T-helper 2 cell treated with Interferon-gamma antibody and Interleukin-4, amounts not matched to agents 5 μg/mL and 100 μg/mL, for 36 hours (primary cell): ENCODE measurements around the gene CDK2.
A peak's percentile ranks its signal among the peaks of the same experiment; 100 is the strongest.
"Not testable (repeated sequence)": the region's sequence is repeated elsewhere in the genome, so short reads cannot be mapped to it uniquely, and the experiment has no call there.

Experiments
- DNase-seq: peaks from one replicate; pipeline ENCODE4 v3.0.0; 2021; ENCODE audit warnings: low spot score
- H3K27ac Mint-ChIP-seq: one replicate; pipeline ENCODE4 v1.8.0; 2021; ENCODE audit warnings: mild to moderate bottlenecking, mixed read lengths
- H3K27me3 Mint-ChIP-seq: one replicate; pipeline ENCODE4 v1.8.0; 2021; ENCODE audit warnings: low read depth, mixed read lengths
- H3K36me3 Mint-ChIP-seq: one replicate; pipeline ENCODE4 v1.8.0; 2021; ENCODE audit warnings: low read depth, mixed read lengths
- H3K4me1 Mint-ChIP-seq: one replicate; pipeline ENCODE4 v1.8.0; 2021; ENCODE audit warnings: low read depth, mixed read lengths
- H3K4me3 Mint-ChIP-seq: one replicate; pipeline ENCODE4 v1.8.0; 2022; ENCODE audit warnings: mild to moderate bottlenecking, moderate library complexity, mixed read lengths
- H3K9me3 Mint-ChIP-seq: one replicate; pipeline ENCODE4 v1.8.0; 2021; ENCODE audit warnings: mixed read lengths

CDK2 gene

DNA sequence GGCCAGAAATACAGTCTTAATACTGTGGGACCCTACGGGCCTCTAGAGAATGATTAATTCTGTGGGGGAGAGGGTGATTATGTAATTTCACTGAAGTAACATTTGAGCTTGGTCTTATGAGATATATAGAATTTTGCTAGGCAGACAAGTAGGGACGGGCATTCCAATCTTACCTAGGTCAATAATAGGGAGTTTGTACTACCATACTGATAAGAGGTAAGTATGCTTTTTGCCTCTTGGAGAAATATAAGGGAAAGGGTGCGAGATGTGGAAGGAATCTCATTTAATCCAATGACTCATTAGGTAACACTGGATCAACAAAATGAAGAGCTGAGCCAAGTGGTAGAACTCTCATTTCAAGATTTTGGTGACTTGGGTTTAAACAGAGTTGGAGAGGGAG is 12.4 kb downstream of the CDK2 start:
- H3K9me3 Mint-ChIP-seq, result no peaks in the 10 kb centered on the region
- H3K4me3 Mint-ChIP-seq, result no peak overlapping the region
- peaks cover 18% of the 10 kb centered on the region for H3K36me3 Mint-ChIP-seq
- no peak for DNase-seq
- no peaks in the 10 kb centered on the region for H3K27me3 Mint-ChIP-seq
- H3K4me1 Mint-ChIP-seq, result peaks cover 4% of the 10 kb centered on the region
- H3K27ac Mint-ChIP-seq, result no peak overlapping the region

DNA sequence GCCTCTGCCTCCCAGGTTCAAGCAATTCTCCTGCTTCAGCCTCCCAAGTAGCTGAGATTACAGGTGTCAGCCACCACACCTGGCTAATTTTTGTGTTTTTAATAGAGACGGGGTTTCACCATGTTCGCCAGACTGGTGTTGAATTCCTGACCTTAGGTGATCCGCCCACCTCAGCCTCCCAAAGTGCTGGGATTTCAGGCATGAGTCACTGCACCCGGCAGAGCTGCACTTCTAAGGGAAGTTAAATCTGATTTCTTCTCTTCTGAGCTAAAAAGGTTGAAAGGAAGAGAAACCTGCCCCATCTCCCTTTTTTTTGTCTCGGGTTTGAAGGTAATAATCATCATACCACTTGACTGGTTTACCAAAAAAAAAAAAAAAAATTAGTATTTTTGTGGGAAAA is 15.3 kb downstream of the CDK2 start:
- H3K9me3 Mint-ChIP-seq, H3K27ac Mint-ChIP-seq, H3K4me1 Mint-ChIP-seq, DNase-seq, H3K27me3 Mint-ChIP-seq, H3K4me3 Mint-ChIP-seq: not testable (repeated sequence)
- peaks cover 20% of the 10 kb centered on the region for H3K36me3 Mint-ChIP-seq

DNA sequence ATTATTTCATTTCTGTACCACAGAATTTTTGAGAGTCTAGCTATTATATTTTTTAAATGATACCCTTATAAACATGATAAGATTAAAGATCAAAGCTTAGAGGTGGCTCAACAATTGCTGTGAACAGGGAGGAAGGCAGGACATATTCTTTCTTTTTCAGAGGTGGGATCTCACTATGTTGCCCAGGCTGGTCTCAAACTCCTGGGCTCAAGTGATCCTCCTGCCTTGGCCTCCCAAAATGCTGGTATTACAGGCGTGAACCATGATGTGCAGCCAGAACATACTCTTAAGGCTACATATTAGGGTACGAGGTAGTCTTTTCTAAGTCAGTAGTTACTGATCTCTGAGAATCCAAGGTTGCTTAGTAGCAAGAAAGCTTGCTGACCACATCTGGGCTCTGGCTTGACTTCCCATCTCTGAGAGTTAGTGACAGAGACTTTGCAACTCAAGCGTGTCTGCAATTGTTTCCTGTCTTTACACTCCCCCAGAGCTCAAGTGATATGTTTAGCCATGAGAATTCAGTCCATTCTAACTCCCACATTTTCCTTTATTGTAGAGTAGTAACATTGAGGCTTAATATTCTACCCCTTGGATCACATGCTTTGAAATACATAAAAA is 15.8 kb downstream of the CDK2 start:
- Mint-ChIP-seq H3K9me3 (no peaks in the 10 kb centered on the region), H3K27me3 (no peaks in the 10 kb centered on the region), H3K36me3 (peaks cover 24% of the 10 kb centered on the region), H3K4me1 (peaks cover 2% of the 10 kb centered on the region), H3K27ac (no peak overlapping the region), H3K4me3 (no peak overlapping the region)
- no peak for DNase-seq

DNA sequence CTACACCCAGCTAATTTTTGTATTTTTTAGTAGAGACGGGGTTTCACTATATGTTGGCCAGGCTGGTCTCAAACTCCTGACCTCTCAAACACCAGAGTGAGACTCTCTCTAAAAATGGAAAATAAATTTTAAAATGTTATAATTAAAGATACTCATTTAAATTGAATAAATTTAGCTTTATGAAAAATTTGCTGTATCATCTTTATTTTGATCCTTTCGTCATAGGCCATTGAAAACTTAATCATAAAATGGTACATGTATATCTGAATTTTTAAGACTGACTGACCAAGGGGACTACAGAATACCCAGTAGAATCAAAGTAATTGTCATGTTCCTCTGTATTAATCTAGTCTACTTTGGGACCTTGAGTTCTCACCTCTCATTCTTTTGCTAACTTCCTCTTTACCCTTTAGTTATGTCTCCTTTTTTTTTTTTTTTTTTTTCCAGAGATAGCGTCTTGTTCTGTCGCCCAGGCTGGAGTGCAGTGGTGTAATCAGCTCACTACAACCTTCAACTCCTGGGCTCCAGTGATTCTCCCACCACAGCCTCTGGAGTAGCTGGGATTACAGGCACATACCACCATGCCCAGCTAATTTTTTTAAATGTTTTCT is 16.7 kb downstream of the CDK2 start:
- Mint-ChIP-seq H3K4me1 (no peaks in the 10 kb centered on the region), H3K9me3 (no peaks in the 10 kb centered on the region), H3K27ac (no peak overlapping the region), H3K27me3 (no peaks in the 10 kb centered on the region), H3K4me3 (no peak overlapping the region), H3K36me3 (peaks cover 29% of the 10 kb centered on the region)
- DNase-seq, result no peak

DNA sequence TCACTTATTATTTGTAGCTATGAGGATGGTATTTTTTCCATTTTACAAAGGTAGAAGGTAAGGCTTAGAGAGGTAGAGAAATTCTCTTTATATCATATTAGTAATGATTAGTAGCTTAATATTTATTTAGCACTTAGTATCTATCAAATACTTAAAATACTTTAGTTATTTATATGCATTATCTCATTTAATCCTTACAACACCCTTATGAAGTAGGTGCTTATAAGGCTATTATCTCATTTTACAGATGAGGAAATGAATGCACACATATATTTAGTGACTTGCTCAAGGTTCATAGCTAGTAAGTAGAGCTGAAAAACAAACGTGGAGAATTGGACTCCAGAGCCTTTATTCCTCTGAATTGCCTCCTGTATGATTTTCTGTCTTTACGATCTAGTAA is 18.2 kb downstream of the CDK2 start:
- Mint-ChIP-seq H3K27me3 (no peaks in the 10 kb centered on the region), H3K4me1 (no peaks in the 10 kb centered on the region), H3K4me3 (no peak overlapping the region), H3K9me3 (no peaks in the 10 kb centered on the region), H3K36me3 (peaks cover 43% of the 10 kb centered on the region), H3K27ac (no peak overlapping the region)
- no peak for DNase-seq

DNA sequence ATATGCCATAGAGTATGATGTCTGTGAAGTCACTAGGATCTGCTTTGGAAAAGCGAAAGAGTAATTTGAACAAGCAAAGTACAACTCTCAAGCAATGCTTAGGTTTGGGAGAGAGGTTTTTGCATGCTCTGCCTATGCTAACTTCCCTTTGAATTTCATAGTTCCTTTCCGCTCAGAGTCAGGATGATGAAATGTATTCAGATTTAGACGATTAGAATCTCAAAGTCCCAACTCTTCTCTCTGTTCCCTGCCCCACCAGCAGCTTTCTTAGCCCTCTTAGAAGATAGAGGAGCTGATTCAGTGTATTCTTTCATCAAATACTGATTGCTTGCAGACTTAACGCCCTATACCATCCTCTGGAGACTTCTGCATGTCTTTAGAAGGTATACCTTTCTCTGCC is 18.7 kb downstream of the CDK2 start:
- H3K36me3 Mint-ChIP-seq, result peaks cover 46% of the 10 kb centered on the region
- no peak overlapping the region for H3K27ac Mint-ChIP-seq
- no peak overlapping the region for H3K4me3 Mint-ChIP-seq
- H3K27me3 Mint-ChIP-seq, result no peaks in the 10 kb centered on the region
- no peaks in the 10 kb centered on the region for H3K9me3 Mint-ChIP-seq
- DNase-seq, result no peak
- no peaks in the 10 kb centered on the region for H3K4me1 Mint-ChIP-seq

DNA sequence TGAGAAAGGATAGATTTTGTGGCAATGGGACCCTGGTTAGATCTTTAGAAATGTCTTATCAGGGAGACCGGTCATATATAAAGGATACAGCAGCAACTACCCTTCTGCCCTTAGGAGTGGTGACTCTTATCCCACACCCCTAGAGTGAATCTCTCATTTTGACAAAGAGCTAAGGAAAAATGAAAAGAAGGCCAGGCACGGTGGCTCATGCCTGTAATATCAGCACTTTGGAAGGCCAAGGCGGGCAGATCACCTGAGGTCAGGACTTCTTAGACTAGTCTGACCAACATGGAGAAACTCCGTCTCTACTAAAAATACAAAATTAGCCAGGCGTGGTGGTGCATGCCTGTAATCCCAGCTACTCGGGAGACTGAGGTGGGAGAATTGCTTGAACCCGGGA is 19.3 kb downstream of the CDK2 start:
- DNase-seq, H3K9me3 Mint-ChIP-seq, H3K27ac Mint-ChIP-seq, H3K4me1 Mint-ChIP-seq, H3K4me3 Mint-ChIP-seq, H3K27me3 Mint-ChIP-seq: not testable (repeated sequence)
- peaks cover 48% of the 10 kb centered on the region for H3K36me3 Mint-ChIP-seq

DNA sequence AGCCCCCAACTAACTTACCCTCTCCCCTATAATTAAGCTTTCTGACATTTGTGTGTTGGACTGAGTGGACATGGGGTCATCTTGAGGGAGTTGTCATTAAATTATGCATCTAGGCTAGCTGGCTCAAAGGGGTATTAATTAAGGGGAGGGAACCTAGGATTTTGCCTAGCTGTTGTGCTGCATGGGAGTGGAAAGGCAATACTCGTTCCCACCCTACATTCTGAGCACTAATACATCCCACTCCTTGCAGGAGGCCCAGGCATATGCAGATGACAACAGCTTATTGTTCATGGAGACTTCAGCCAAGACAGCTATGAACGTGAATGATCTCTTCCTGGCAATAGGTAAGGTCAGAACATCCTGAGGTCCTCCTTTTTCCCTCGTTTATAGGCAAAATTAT is 24.5 kb downstream of the CDK2 start:
- H3K4me1 Mint-ChIP-seq, result peaks cover 7% of the 10 kb centered on the region
- no peak for DNase-seq
- H3K4me3 Mint-ChIP-seq, result no peak overlapping the region
- no peaks in the 10 kb centered on the region for H3K27me3 Mint-ChIP-seq
- H3K36me3 Mint-ChIP-seq, result peaks cover 61% of the 10 kb centered on the region
- no peaks in the 10 kb centered on the region for H3K9me3 Mint-ChIP-seq
- H3K27ac Mint-ChIP-seq, result no peak overlapping the region

DNA sequence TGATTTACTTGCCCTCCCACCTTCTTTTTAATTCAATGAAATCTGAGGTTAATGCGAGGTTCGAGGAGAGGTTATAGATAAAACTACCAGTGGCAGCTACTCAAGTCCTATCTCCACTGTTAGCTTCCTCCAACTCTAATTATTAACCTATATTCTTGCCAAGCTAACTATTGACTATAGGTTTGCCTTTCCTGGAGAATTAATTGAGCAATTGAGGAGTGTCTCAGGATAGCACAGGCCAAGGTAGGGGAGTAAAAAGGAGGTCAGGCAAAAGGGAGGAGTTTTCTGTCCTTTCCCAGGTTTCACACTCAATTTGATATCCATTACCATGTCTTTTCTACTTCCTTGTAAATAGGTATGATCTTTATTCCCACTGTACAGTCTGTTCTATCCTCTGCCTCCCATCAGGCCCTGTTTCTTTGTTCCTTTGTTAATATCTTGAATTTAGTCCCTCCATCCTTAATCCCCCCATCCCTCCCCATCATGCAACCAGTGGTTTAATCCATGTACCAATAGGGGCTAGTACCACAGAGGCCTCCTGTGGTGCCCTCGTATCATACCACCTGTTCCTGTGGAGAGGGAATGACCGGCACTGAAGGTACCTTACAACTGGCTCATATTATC is 26.7 kb downstream of the CDK2 start:
- H3K27ac Mint-ChIP-seq, result no peak overlapping the region
- DNase-seq, result no peak
- H3K9me3 Mint-ChIP-seq, result no peaks in the 10 kb centered on the region
- no peak overlapping the region for H3K4me3 Mint-ChIP-seq
- no peaks in the 10 kb centered on the region for H3K27me3 Mint-ChIP-seq
- H3K4me1 Mint-ChIP-seq, result peaks cover 24% of the 10 kb centered on the region
- peaks cover 51% of the 10 kb centered on the region for H3K36me3 Mint-ChIP-seq

DNA sequence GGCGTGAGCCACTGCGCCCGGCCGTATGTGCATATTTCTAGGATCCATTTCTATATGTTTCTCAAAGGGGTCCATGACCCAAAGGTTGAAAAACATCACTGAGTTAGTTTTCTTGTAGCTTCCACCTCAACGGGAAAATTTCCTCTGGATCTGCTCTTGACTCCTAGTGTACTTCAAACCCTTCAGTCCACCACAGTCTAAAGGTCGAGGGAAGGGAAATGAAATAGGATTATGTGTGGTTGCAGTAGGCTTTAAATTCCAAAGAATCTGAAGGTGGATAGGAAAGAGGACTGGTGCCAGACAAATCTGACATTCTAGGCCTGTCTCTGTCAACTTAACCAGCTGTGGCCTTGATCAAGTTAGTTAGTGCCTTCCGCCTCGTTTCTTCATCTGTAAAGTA is 28.7 kb downstream of the CDK2 start:
- no peaks in the 10 kb centered on the region for H3K27me3 Mint-ChIP-seq
- H3K9me3 Mint-ChIP-seq, result no peaks in the 10 kb centered on the region
- no peak overlapping the region for H3K4me3 Mint-ChIP-seq
- no peak for DNase-seq
- H3K36me3 Mint-ChIP-seq, result peaks cover 39% of the 10 kb centered on the region
- no peak overlapping the region for H3K27ac Mint-ChIP-seq
- peaks cover 32% of the 10 kb centered on the region for H3K4me1 Mint-ChIP-seq

DNA sequence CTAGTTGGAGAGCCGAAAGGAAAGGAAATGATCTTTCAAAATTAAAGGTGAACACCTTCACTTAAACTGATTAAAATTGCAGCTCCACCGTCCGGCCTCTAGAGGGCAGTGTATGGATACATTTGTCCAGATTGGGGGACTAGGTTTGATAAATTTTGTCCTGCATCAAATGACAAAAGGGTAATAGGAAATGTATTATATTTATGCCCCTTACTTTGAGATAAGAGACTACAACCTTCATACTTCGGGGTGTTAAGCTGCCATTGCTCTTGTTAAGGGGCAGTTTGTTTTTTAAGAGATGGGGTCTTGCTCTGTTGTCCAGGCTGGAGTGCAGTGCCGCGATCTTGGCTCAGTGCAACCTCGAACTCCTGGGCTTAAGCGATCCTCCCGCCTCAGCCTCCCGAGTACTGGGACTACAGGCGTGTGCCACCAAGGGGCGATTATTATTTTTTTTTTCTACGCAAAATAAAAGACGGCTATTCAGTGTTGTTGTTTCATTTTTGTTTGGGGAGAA is 29.6 kb downstream of the CDK2 start:
- Mint-ChIP-seq H3K4me1 (peaks cover 32% of the 10 kb centered on the region), H3K9me3 (no peaks in the 10 kb centered on the region), H3K36me3 (peaks cover 31% of the 10 kb centered on the region), H3K4me3 (peak overlapping the region; percentile 87), H3K27me3 (no peaks in the 10 kb centered on the region), H3K27ac (peak overlapping the region; percentile 57)
- DNase-seq, result peak; percentile 52

DNA sequence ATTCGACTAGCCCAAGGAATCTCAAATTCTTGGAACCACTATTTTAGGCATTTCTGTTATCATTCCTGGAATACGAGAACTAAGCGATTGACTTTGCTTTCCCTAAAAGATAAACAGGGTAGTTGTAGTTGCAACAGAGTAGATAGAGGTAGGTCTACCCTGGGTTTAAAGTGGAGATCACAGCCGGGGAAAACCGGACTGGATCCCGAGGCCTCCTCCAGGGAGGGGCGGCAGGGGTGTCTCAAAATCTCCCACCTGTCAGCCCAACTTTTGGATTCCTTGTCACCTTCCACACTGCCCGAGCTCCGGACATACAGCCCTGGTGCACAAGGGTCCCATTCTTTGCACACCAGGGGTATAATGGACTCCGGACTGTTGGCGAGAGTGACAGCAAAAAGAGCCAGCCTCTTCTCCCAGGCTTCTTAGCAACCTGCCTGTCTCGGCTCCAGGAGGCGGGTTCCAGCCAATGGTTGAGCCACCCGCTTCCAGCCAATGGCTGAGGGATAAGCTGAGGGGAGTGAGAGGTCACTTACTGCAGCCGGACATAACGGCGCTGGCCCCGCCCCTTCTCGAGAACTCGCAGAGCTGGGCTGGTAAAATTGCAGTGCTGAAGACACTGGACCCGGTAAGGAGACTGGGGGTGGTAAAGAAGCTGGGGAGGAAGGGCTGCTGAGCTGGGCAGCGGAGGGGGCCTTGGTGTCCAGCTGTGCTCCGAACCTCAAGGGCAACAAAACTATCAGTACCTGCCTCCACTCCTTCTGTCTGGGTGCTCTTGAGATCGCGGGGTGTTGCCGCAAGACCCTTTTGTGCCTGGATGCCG is 30.3 kb downstream of the CDK2 start, which contains the start of gene SUOX:
SUOX (plus strand) TSS at position 562 of the 820 bp plus-strand sequence. CDS start 4,946 bp downstream, outside the sequence.
- peak within 1 kb of the TSS; percentile 57 for H3K27ac Mint-ChIP-seq

DNA sequence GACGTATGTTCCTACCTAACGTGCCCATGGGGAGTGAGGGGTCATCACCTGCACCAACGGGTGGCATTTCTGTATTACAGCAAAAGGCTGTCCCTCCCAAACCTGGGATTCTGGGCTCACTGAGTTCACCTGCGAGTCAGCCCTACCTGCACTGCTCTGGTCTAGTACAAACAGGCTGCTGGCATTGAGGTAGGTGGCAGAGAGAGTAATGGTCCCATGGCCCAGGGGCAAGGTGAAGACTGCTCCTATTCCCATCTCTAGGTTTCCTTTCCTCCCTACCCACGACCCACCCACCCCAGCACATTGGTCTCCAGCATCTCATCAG is 30.9 kb downstream of the CDK2 start:
- peak overlapping the region; percentile 87 for H3K4me3 Mint-ChIP-seq
- no peak for DNase-seq
- peaks cover 32% of the 10 kb centered on the region for H3K4me1 Mint-ChIP-seq
- no peaks in the 10 kb centered on the region for H3K9me3 Mint-ChIP-seq
- H3K36me3 Mint-ChIP-seq, result peaks cover 23% of the 10 kb centered on the region
- no peaks in the 10 kb centered on the region for H3K27me3 Mint-ChIP-seq
- H3K27ac Mint-ChIP-seq, result peak overlapping the region; percentile 15

More for the DNA sequence above, 30.3 kb downstream of the CDK2 start, which contains the start of gene SUOX:
- DNase-seq, result peak; percentile 80
- Mint-ChIP-seq H3K36me3 (peaks cover 26% of the 10 kb centered on the region), H3K4me3 (peak within 1 kb of the TSS; percentile 87), H3K9me3 (no peaks in the 10 kb centered on the region), H3K27me3 (no peaks in the 10 kb centered on the region), H3K4me1 (peaks cover 32% of the 10 kb centered on the region)

DNA sequence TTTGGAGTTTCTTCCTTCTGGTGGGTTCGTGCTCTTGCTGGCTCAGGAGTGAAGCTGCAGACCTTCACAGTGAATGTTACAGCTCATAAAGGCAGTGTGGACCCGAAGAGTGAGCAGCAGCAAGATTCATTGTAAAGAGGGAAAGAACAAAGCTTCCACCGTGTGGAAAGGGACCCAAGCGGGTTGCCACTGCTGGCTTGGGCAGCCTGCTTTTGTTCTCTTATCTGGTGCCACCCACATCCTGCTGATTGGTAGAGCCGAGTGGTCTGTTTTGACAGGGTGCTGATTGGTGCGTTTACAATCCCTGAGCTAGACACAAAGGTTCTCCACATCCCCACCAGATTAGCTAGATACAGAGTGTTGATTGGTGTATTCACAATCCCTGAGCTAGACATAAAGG is 32.9 kb downstream of the CDK2 start:
- peak overlapping the region; percentile 47 for H3K27ac Mint-ChIP-seq
- DNase-seq, H3K9me3 Mint-ChIP-seq, H3K27me3 Mint-ChIP-seq, H3K36me3 Mint-ChIP-seq: not testable (repeated sequence)
- peak overlapping the region; percentile 14 for H3K4me3 Mint-ChIP-seq
- H3K4me1 Mint-ChIP-seq, result peaks cover 28% of the 10 kb centered on the region
